ENCODE data around the gene ZBTB33.

DNA sequence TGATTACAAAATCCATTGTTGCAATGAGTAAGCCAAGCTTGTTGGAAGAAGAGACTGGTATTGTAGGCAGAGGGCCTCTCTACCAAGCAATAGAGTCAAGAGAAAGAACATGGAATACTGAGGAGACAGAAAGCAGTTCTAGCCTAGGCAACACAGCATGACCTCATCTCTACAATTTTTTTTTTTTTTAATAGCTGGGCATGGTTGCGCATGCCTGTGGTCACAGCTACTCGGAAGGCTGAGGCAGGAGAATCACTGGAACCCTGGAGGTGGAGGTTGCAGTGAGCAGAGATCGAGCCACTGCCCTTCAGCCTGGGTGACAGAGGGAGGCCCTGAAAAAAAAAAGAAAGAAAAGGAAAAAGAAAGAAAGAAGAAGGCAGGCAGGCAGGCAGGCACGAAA is 11.7 kb upstream of the ZBTB33 start:
- TF ChIP-seq, protein P1, sequence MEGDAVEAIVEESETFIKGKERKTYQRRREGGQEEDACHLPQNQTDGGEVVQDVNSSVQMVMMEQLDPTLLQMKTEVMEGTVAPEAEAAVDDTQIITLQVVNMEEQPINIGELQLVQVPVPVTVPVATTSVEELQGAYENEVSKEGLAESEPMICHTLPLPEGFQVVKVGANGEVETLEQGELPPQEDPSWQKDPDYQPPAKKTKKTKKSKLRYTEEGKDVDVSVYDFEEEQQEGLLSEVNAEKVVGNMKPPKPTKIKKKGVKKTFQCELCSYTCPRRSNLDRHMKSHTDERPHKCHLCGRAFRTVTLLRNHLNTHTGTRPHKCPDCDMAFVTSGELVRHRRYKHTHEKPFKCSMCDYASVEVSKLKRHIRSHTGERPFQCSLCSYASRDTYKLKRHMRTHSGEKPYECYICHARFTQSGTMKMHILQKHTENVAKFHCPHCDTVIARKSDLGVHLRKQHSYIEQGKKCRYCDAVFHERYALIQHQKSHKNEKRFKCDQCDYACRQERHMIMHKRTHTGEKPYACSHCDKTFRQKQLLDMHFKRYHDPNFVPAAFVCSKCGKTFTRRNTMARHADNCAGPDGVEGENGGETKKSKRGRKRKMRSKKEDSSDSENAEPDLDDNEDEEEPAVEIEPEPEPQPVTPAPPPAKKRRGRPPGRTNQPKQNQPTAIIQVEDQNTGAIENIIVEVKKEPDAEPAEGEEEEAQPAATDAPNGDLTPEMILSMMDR (IDR thresholded peaks at IDR 0.05 in 8 of 11, conservative IDR thresholded peaks at IDR 0.05 in 3 of 11) = no peak
- TF ChIP-seq POLR2A (IDR thresholded peaks at IDR 0.05) = no peak
